SHP77 (cell line): ENCODE measurements around the gene VAV2.

ENCODE experiments used
- DNase-seq, 2 experiments: peaks; one replicate each; lab custom pipeline; 2025; lab: John Stamatoyannopoulos, UW

The VAV2 gene

GRCh38 chr9:133782157-133783130, 209.7 kb downstream of the VAV2 start:
- peak; percentile 22 to 43 for DNase-seq

- DNase-seq: no peak
These were observed 210.3 kb downstream of the VAV2 start for GRCh38 chr9:133781828-133782135.

GRCh38 chr9:133780962-133781827, 210.9 kb downstream of the VAV2 start:
- DNase-seq: no peak

GRCh38 chr9:133780404-133780945, 211.6 kb downstream of the VAV2 start:
- no peak for DNase-seq

- no peak for DNase-seq
These were observed 212.4 kb downstream of the VAV2 start for GRCh38 chr9:133779516-133780403.

GRCh38 chr9:133779081-133779480, 213.0 kb downstream of the VAV2 start:
- no peak for DNase-seq

GRCh38 chr9:133778336-133779013, 213.6 kb downstream of the VAV2 start:
- no peak for DNase-seq

GRCh38 chr9:133777871-133778270, 214.3 kb downstream of the VAV2 start:
- no peak for DNase-seq

GRCh38 chr9:133777068-133777791, 214.9 kb downstream of the VAV2 start:
- DNase-seq: no peak

- no peak for DNase-seq
These were observed 215.9 kb downstream of the VAV2 start for GRCh38 chr9:133775951-133776905.

- DNase-seq: no peak
These were observed 216.8 kb downstream of the VAV2 start for GRCh38 chr9:133775291-133775690.

GRCh38 chr9:133774799-133775198, 217.3 kb downstream of the VAV2 start:
- no peak for DNase-seq

- DNase-seq: no peak
These were observed 218.1 kb downstream of the VAV2 start for GRCh38 chr9:133773889-133774655.

- DNase-seq: no peak
These were observed 219.5 kb downstream of the VAV2 start for GRCh38 chr9:133772581-133772980.

GRCh38 chr9:133771486-133772482, 220.3 kb downstream of the VAV2 start:
- no peak for DNase-seq

- DNase-seq: no peak
These were observed 221.9 kb downstream of the VAV2 start for GRCh38 chr9:133770076-133770777.
